Pulmonary artery endothelial cell (primary cell): Measurements from ENCODE around the gene SUGCT. TPM values are rescaled to one million over a fixed set of nuclear protein-coding genes. Genes with fewer than 3 reads are reported as not detected.
"Not testable (repeated sequence)": the region's sequence is repeated elsewhere in the genome, so short reads cannot be mapped to it uniquely, and the experiment has no call there.

Experiments used
- DNase-seq: peaks from one replicate; pipeline ENCODE4 v3.0.0-alpha.2; 2011; ENCODE audit warnings: low read depth, low spot score
- total RNA-seq: library from RNA; depleted of rRNA; stranded (reverse); fragments of >200 nt; gene quantifications from 2 replicates; pipeline ENCODE4 v1.2.3, GENCODE V29; 2014

Gene SUGCT
- total RNA-seq, 1 donor from 2014 or later = 2.4 TPM

GRCh38 chr7:40400525-40400924, 265.7 kb downstream of the SUGCT start:
- no peak for DNase-seq

- DNase-seq = no peak
Observed at GRCh38 chr7:40401406-40401805, 266.6 kb downstream of the SUGCT start.

GRCh38 chr7:40402661-40403060, 267.9 kb downstream of the SUGCT start:
- DNase-seq = no peak

GRCh38 chr7:40403703-40404476, 269.1 kb downstream of the SUGCT start:
- no peak for DNase-seq

- DNase-seq = no peak
Observed at GRCh38 chr7:40405991-40406390, 271.2 kb downstream of the SUGCT start.

GRCh38 chr7:40412323-40412722, 277.5 kb downstream of the SUGCT start:
- DNase-seq = no peak

- DNase-seq = not testable (repeated sequence)
Observed at GRCh38 chr7:40414704-40415103, 279.9 kb downstream of the SUGCT start.

- DNase-seq = no peak
Observed at GRCh38 chr7:40418448-40418847, 283.6 kb downstream of the SUGCT start.

- DNase-seq = no peak
Observed at GRCh38 chr7:40418983-40419382, 284.2 kb downstream of the SUGCT start.

- no peak for DNase-seq
Observed at GRCh38 chr7:40419806-40420205, 285.0 kb downstream of the SUGCT start.

GRCh38 chr7:40421433-40421832, 286.6 kb downstream of the SUGCT start:
- DNase-seq = no peak

GRCh38 chr7:40425696-40426095, 290.9 kb downstream of the SUGCT start:
- DNase-seq = no peak

GRCh38 chr7:40428421-40428820, 293.6 kb downstream of the SUGCT start:
- no peak for DNase-seq

- no peak for DNase-seq
Observed at GRCh38 chr7:40429826-40430225, 295.0 kb downstream of the SUGCT start.

- no peak for DNase-seq
Observed at GRCh38 chr7:40432046-40432445, 297.2 kb downstream of the SUGCT start.

GRCh38 chr7:40436710-40437109, 301.9 kb downstream of the SUGCT start:
- no peak for DNase-seq

- peak; percentile 48 for DNase-seq
Observed at GRCh38 chr7:40437498-40437897, 302.7 kb downstream of the SUGCT start.

GRCh38 chr7:40437936-40438634, 303.3 kb downstream of the SUGCT start:
- DNase-seq = no peak

- no peak for DNase-seq
Observed at GRCh38 chr7:40439686-40440085, 304.9 kb downstream of the SUGCT start.

- no peak for DNase-seq
Observed at GRCh38 chr7:40447345-40447744, 312.5 kb downstream of the SUGCT start.

GRCh38 chr7:40455485-40455884, 320.7 kb downstream of the SUGCT start:
- DNase-seq = no peak

- no peak for DNase-seq
Observed at GRCh38 chr7:40457776-40458480, 323.1 kb downstream of the SUGCT start.
